Measurements from ENCODE around the gene YES1.

- TF ChIP-seq GATA2 (IDR thresholded peaks at IDR 0.05; ENCODE audit: low read depth, low read length): no peak
- TF ChIP-seq GATA3 (IDR thresholded peaks at IDR 0.05; ENCODE audit: low read depth, low read length): no peak
Observed at GRCh38 chr18:770583-770961, 41.5 kb downstream of the YES1 start.

Measured in SH-SY5Y (cell line).